H9 (cell line): ENCODE results near the gene ERN1. TPM values are rescaled to one million over a fixed set of nuclear protein-coding genes. Genes with fewer than 3 reads are reported as not detected.

Experiments used
- DNase-seq: peaks from one replicate; pipeline ENCODE4 v3.0.0-alpha.2; 2017
- H2AFZ ChIP-seq: one replicate; pipeline ENCODE4 v1.6.1; 2013; ENCODE audit warnings: mild to moderate bottlenecking, low read length, control low read depth, moderate library complexity
- H2AK5ac ChIP-seq: 2 replicates; pipeline ENCODE4 v1.6.1; 2013; ENCODE audit warnings: low read length, control low read depth, mixed read lengths; ENCODE audit not compliant: insufficient read length
- H2BK120ac ChIP-seq: one replicate; pipeline ENCODE4 v1.6.1; 2013; ENCODE audit warnings: low read depth, mild to moderate bottlenecking, low read length, control low read depth, inconsistent platforms; ENCODE audit not compliant: poor library complexity, severe bottlenecking
- H2BK12ac ChIP-seq: 2 replicates; pipeline ENCODE4 v1.6.1; 2013; ENCODE audit warnings: low read length, control low read depth, mixed read lengths, low read depth; ENCODE audit not compliant: insufficient read length
- H2BK15ac ChIP-seq: 2 replicates; pipeline ENCODE4 v1.6.1; 2013; ENCODE audit warnings: low read depth, low read length, control low read depth
- H2BK20ac ChIP-seq: one replicate; pipeline ENCODE4 v1.6.1; 2013; ENCODE audit warnings: low read depth, mild to moderate bottlenecking, low read length, control low read depth, inconsistent platforms; ENCODE audit not compliant: poor library complexity, severe bottlenecking
- H2BK5ac ChIP-seq: 2 replicates; pipeline ENCODE4 v1.6.1; 2013; ENCODE audit warnings: low read length, control low read depth, mixed read lengths; ENCODE audit not compliant: insufficient read length
- H3K14ac ChIP-seq: 2 replicates; pipeline ENCODE4 v1.6.1; 2013; ENCODE audit warnings: low read length, control low read depth; ENCODE audit not compliant: insufficient read depth
- H3K18ac ChIP-seq: 2 replicates; pipeline ENCODE4 v1.6.1; 2013; ENCODE audit warnings: low read depth, mild to moderate bottlenecking, mixed read lengths, low read length, control low read depth; ENCODE audit not compliant: insufficient read length
- H3K23ac ChIP-seq: 2 replicates; pipeline ENCODE4 v1.6.1; 2013; ENCODE audit warnings: low read length, control low read depth, mixed read lengths, low read depth; ENCODE audit not compliant: insufficient read length
- H3K23me2 ChIP-seq: 2 replicates; pipeline ENCODE4 v1.6.1; 2013; ENCODE audit warnings: low read depth, mild to moderate bottlenecking, mixed read lengths, low read length, control low read depth; ENCODE audit not compliant: insufficient read length, poor library complexity, severe bottlenecking
- H3K27ac ChIP-seq: 2 replicates; pipeline ENCODE4 v1.5.1; 2013; ENCODE audit warnings: low read length, control low read depth, mixed read lengths, low read depth; ENCODE audit not compliant: insufficient read length
- H3K27me3 ChIP-seq: 2 replicates; pipeline ENCODE4 v1.6.1; 2013; ENCODE audit warnings: low read length, control low read depth, inconsistent platforms; ENCODE audit not compliant: insufficient read depth
- H3K4ac ChIP-seq: 2 replicates; pipeline ENCODE4 v1.6.1; 2013; ENCODE audit warnings: low read depth, mild to moderate bottlenecking, control low read depth, inconsistent platforms, low read length, moderate library complexity
- H3K4me1 ChIP-seq: 2 replicates; pipeline ENCODE4 v1.6.1; 2013; ENCODE audit warnings: low read length, control low read depth, inconsistent platforms; ENCODE audit not compliant: insufficient read depth
- H3K4me2 ChIP-seq: 2 replicates; pipeline ENCODE4 v1.6.1; 2013; ENCODE audit warnings: low read length, control low read depth, mixed read lengths; ENCODE audit not compliant: insufficient read length, insufficient read depth
- H3K56ac ChIP-seq: 2 replicates; pipeline ENCODE4 v1.6.1; 2013; ENCODE audit warnings: low read depth, mild to moderate bottlenecking, mixed read lengths, low read length, control low read depth; ENCODE audit not compliant: insufficient read length
- H3K79me1 ChIP-seq: 2 replicates; pipeline ENCODE4 v1.6.1; 2013; ENCODE audit warnings: low read depth, mild to moderate bottlenecking, moderate library complexity, low read length, control low read depth, inconsistent platforms; ENCODE audit not compliant: insufficient read depth, poor library complexity, severe bottlenecking
- H3K79me2 ChIP-seq: 2 replicates; pipeline ENCODE4 v1.6.1; 2013; ENCODE audit warnings: low read length, control low read depth, inconsistent platforms; ENCODE audit not compliant: insufficient read depth
- H3K9ac ChIP-seq: 2 replicates; pipeline ENCODE4 v1.6.1; 2013; ENCODE audit warnings: low read length, control low read depth, mixed read lengths; ENCODE audit not compliant: insufficient read length; ENCODE audit errors: extremely low read depth
- H3K9me3 ChIP-seq: one replicate; pipeline ENCODE4 v1.6.1; 2013; ENCODE audit warnings: low read depth, low read length, inconsistent platforms; ENCODE audit not compliant: control insufficient read depth
- H3T11ph ChIP-seq: one replicate; pipeline ENCODE4 v1.6.1; 2013; ENCODE audit warnings: mild to moderate bottlenecking, low read length, control low read depth, inconsistent platforms
- H4K20me1 ChIP-seq: one replicate; pipeline ENCODE4 v1.6.1; 2013; ENCODE audit not compliant: control insufficient read depth, insufficient read length, insufficient read depth
- H4K5ac ChIP-seq: 2 replicates; pipeline ENCODE4 v1.6.1; 2013; ENCODE audit warnings: low read depth, mild to moderate bottlenecking, mixed read lengths, low read length, control low read depth; ENCODE audit not compliant: insufficient read length
- H4K8ac ChIP-seq: replicated peaks from 2 replicates; pipeline ENCODE4 v1.6.1; 2013; ENCODE audit warnings: low read length, control low read depth, mixed read lengths, low read depth; ENCODE audit not compliant: insufficient read length
- H4K91ac ChIP-seq: 2 replicates; pipeline ENCODE4 v1.6.1; 2013; ENCODE audit warnings: low read depth, mild to moderate bottlenecking, moderate library complexity, mixed read lengths, low read length, control low read depth; ENCODE audit not compliant: insufficient read length
- H3K27ac Mint-ChIP-seq, 3 experiments: 2 replicates in 2 of 3; 3 replicates in 1 of 3; pipeline ENCODE4 v1.8.0; 2020 to 2021; ENCODE audit warnings: mixed read lengths in 3 of 3, mild to moderate bottlenecking in 1 of 3, moderate library complexity in 1 of 3
- H3K27me3 Mint-ChIP-seq: 2 replicates; pipeline ENCODE4 v1.8.0; 2021; ENCODE audit warnings: low read depth, mild to moderate bottlenecking, moderate library complexity, mixed read lengths
- H3K36me3 Mint-ChIP-seq, 3 experiments: 2 replicates in 2 of 3; 3 replicates in 1 of 3; pipeline ENCODE4 v1.8.0; 2020 to 2021; ENCODE audit warnings: low read depth in 3 of 3, mixed read lengths in 3 of 3; ENCODE audit not compliant: insufficient read depth in 1 of 3
- H3K4me1 Mint-ChIP-seq, 2 experiments: 2 replicates each; pipeline ENCODE4 v1.8.0; 2020; ENCODE audit warnings: mixed read lengths in 2 of 2
- H3K4me3 Mint-ChIP-seq, 2 experiments: 2 replicates in 1 of 2; 3 replicates in 1 of 2; pipeline ENCODE4 v1.8.0; 2020 to 2021; ENCODE audit warnings: mild to moderate bottlenecking in 2 of 2, mixed read lengths in 2 of 2, moderate library complexity in 1 of 2
- H3K9me3 Mint-ChIP-seq, 2 experiments: 2 replicates in 1 of 2; 3 replicates in 1 of 2; pipeline ENCODE4 v1.8.0; 2020; ENCODE audit warnings: mild to moderate bottlenecking in 2 of 2, mixed read lengths in 2 of 2, moderate library complexity in 1 of 2
- CTCF ChIP-seq: fragments of 200-600 bp; sonication (generic); conservative IDR thresholded peaks from 3 replicates; pipeline ENCODE4 v1.8.0; 2021; ENCODE audit warnings: antibody characterized with exemption, mild to moderate bottlenecking
- WGBS: extraction: QIAGEN DNeasy Blood & Tissue Kit; methylation state at CpG from one replicate; pipeline ENCODE4 v1.1.7; 2013; ENCODE audit warnings: missing lambda C conversion rate, low lambda C conversion rate, mixed read lengths; ENCODE audit not compliant: insufficient read length; ENCODE audit errors: extremely low coverage; 5-methylcytosine and 5-hydroxymethylcytosine counted together
- total RNA-seq: library from RNA; stranded (reverse); gene quantifications from 2 replicates; pipeline ENCODE4 v1.2.1, GENCODE V29; 2021

Gene ERN1
- total RNA-seq, 1 experiment from 2014 or later: 5.0 TPM

- Histone ChIP-seq H3K56ac (no peak overlapping the region), H2AK5ac (no peak overlapping the region), H4K20me1 (no peaks in the 10 kb centered on the region), H3K4me2 (no peak overlapping the region), H3K4ac (no peak overlapping the region), H3K23ac (no peak overlapping the region), H3K9me3 (no peaks in the 10 kb centered on the region), H3K14ac (no peak overlapping the region), H4K8ac (no peak overlapping the region), H2AFZ (no peak overlapping the region), H3K79me1 (no peaks in the 10 kb centered on the region), H3K23me2 (no peaks in the 10 kb centered on the region), H3K9ac (no peak overlapping the region), H2BK15ac (no peak overlapping the region), H2BK120ac (no peak overlapping the region), H3K27ac (no peak overlapping the region), H4K91ac (no peak overlapping the region), H3T11ph (no peak overlapping the region), H2BK20ac (no peak overlapping the region), H3K27me3 (no peaks in the 10 kb centered on the region), H4K5ac (no peak overlapping the region), H3K18ac (no peak overlapping the region), H3K4me1 (peaks cover 4% of the 10 kb centered on the region; the same call in 1 of the 2 replicates), H2BK5ac (no peak overlapping the region), H2BK12ac (no peak overlapping the region), H3K79me2 (no peaks in the 10 kb centered on the region)
- Mint-ChIP-seq H3K4me1 (peaks cover 12 to 13% of the 10 kb centered on the region in 2 experiments), H3K4me3 (no peak overlapping the region), H3K27me3 (no peaks in the 10 kb centered on the region), H3K9me3 (peaks cover 0 to 3% of the 10 kb centered on the region in 2 experiments; a peak in 1 of 5 replicates), H3K27ac (no peak overlapping the region), H3K36me3 (peaks cover 6 to 13% (median 8%) of the 10 kb centered on the region in 3 experiments; a peak in 5 of 7 replicates)
- TF ChIP-seq CTCF: no peak
- WGBS: no CpG with 5 or more reads among the region's 8 CpGs
- DNase-seq: no peak
These were observed 32.6 kb downstream of the ERN1 start for GRCh38 chr17:64097196-64097936.
